HG03064 (cell line): ENCODE results near the gene SPOCK1.

Experiments
- ATAC-seq: cut with Tn5 transposase; IDR thresholded peaks from one replicate; pipeline ENCODE4 v1.9.1; 2021; ENCODE audit warnings: low read depth; ENCODE audit not compliant: unreplicated experiment

The SPOCK1 gene

GRCh38 chr5:137141779-137142178 lies 357.3 kb downstream of the SPOCK1 start:
- ATAC-seq = no peak

DNA sequence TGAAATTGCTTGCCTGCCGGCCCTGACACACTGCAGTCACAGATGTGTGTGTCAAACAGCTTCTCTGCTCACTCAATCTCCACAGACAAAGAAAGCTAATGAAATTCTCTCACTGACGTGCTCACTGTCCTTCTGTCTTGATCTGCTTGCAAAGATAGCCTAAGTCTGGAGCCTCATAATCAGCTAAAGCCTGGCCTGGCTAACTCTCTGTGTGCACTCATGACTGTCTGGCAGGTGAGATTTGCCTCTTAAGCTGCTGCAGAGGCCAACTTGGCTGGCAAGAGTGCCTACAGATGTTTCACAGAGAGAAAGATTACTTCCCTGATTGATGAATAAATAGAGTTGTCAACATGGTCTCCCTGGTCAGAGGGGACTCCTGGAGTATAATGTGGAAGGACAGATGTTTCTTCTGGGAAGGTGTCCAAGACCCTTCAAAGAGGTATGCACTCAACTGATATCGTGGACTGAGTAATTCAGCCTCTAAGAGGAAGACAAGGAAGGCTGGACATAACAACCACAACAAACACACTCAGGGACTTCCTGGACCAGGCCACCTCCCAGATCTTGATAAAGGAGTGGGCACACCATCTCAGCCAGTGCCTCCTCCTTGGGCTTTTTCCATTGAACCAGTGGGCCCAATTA lies 362.0 kb downstream of the SPOCK1 start:
- no peak for ATAC-seq

- no peak for ATAC-seq
Observed at GRCh38 chr5:137134920-137135532, 364.1 kb downstream of the SPOCK1 start.

- no peak for ATAC-seq
Observed at GRCh38 chr5:137129886-137130680, 369.0 kb downstream of the SPOCK1 start.

GRCh38 chr5:137128012-137128411 lies 371.1 kb downstream of the SPOCK1 start:
- no peak for ATAC-seq

- no peak for ATAC-seq
Observed at GRCh38 chr5:137126829-137127228, 372.3 kb downstream of the SPOCK1 start.

DNA sequence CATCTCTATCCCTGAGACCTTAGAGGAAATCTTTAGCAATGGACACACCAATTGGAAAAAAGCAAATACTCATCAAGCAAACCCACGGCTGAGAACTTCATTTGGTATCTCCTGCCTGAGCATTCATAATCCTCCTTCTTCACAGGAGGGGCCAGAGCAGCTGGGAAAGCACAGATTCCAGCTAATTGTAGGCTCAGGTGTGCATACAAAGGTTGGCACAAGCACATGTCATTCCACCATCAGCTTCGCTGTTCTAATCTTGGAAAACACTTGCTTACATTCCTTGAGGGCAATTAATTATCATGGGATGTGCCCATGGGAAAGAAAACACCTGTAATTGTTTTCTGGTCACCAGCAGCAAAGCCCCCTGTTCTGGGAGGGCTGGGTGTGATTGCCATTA lies 376.6 kb downstream of the SPOCK1 start:
- no peak for ATAC-seq

GRCh38 chr5:137122075-137122474 lies 377.1 kb downstream of the SPOCK1 start:
- no peak for ATAC-seq

GRCh38 chr5:137119321-137119720 lies 379.8 kb downstream of the SPOCK1 start:
- ATAC-seq = no peak

GRCh38 chr5:137118629-137119028 lies 380.5 kb downstream of the SPOCK1 start:
- no peak for ATAC-seq

DNA sequence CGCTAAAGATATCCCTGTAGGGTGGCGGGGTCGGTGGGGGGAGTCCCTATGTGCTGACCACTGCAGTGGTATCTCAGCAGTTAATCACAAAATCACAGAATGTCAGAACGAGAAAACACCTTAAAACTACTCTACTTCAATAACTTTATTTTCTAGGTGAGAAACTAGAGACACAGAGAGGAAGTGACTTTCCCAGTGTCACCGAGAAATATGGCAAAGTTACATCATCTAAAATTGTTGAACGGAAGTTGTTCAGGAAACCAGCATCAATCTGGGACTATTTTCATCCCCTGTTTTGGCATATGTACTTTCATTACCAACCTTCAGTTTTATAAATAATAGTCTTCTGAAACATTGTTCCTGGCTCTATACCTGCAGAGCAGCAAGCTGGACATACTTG lies 384.0 kb downstream of the SPOCK1 start:
- ATAC-seq = no peak

- ATAC-seq = no peak
Observed at GRCh38 chr5:137114529-137114928, 384.6 kb downstream of the SPOCK1 start.

DNA sequence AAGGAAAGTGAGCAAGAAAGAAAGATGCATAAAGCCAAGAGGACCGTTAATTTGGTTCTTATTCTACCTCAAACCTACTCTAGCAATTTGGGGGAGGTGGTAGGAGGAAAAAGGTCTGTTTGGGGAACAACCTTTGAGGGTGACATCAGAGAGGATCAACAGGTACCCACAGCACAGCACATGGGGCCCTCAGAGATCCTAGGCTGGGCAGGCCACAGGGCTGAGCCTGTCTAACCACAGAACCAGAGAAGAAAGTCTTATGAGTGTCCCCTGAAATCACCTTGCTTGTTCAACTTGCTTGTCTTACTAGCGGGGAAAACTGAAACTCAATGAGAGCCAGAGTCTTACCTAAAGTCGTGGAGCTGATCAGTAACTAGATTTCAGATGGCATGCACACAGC lies 385.2 kb downstream of the SPOCK1 start:
- no peak for ATAC-seq

GRCh38 chr5:137113161-137113560 lies 386.0 kb downstream of the SPOCK1 start:
- no peak for ATAC-seq

GRCh38 chr5:137105351-137106035 lies 393.6 kb downstream of the SPOCK1 start:
- no peak for ATAC-seq

DNA sequence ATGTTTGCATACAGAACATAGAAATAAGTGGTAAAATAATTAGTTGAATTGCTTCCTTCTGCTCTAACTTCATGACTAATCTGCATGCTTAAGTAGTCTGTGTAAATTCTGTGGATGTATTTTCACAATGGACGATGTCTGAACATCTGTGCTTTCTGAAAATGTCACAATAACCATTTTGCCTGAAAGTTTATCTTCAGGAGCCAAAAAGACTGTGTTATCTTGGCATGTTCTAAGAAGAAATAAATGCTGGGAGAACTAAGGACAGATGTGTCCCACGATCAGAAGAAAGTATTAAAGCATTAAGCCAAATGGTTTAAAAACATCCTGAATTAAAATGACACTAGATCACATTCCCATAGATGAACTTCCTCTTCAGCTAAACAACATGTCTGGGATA lies 397.6 kb downstream of the SPOCK1 start:
- no peak for ATAC-seq

DNA sequence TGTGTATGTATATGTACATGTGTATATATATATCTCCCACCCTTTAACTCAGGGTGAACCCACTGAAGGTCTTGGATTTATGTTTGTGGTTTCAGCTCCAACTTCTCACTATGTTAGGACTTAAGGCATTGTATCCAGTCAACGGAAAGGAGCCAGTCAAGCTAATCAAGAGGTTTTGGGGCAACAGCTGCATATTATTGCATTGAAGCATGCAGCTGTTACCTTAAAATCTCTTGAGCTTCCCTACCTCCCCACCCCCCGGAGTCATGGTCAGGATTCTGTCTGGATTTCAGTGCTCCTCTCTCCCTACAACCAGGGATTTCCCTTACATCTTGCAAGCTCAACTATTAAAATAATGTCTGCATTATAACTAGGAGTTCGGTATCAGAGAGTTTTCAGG lies 399.5 kb downstream of the SPOCK1 start:
- no peak for ATAC-seq

- no peak for ATAC-seq
Observed at GRCh38 chr5:137098663-137099062, 400.5 kb downstream of the SPOCK1 start.

DNA sequence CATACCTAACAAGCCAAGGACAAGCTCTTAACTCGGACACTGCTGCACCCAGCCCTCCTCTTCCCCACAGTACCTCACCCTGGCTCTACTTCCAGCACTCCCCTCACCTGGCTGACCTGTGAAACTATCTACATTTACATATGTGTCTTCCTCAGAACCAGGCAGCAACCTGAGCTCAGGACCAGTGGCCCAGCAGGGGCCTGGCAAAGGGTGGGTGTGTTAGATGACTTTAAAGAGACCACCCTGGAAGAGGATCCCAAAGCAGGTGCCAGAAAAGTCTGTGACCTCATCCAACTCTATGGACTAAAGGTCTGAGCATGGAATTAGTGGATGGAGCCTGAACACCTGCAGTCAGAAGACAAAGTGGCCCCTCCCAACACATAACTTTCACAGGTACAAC lies 400.9 kb downstream of the SPOCK1 start:
- ATAC-seq = no peak

DNA sequence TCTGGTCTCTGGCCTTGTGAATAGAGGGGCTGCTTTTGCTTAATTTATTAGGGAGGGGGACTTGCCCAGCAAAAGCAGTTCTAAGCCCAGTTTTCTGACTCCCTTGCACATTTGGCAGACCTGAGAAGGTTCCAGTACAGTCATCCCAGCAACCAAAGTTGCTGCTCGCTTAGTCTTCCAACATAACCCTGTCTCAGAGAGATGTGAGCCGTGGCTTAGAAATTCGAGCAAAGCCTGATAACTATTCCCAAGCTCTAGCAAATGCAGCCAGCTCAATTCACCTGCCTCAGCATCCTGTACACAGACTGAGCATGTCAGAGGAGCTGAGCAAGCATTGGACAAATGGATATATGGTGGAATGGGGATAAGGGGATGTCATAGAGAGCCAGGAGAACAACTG lies 401.9 kb downstream of the SPOCK1 start:
- no peak for ATAC-seq
